ENCODE data around the gene RASSF10.

GRCh38 chr11:12961615-12962014 lies 47.5 kb upstream of the RASSF10 start:
- no peak for TF ChIP-seq CTCF (IDR thresholded peaks at IDR 0.05)
- no peak for TF ChIP-seq EZH2 (IDR thresholded peaks at IDR 0.05; ENCODE audit: borderline replicate concordance, insufficient read depth, low read depth, low read length, poor library complexity, severe bottlenecking)

Measured in B cell (primary cell).